Measurements from ENCODE around the gene STIM1. TPM values are rescaled to one million over a fixed set of nuclear protein-coding genes. Genes with fewer than 3 reads are reported as not detected.
"Not testable (repeated sequence)": the region's sequence is repeated elsewhere in the genome, so short reads cannot be mapped to it uniquely, and the experiment has no call there.

Gene STIM1
- total RNA-seq, 1 experiment from 2014 or later: 18.0 TPM

DNA sequence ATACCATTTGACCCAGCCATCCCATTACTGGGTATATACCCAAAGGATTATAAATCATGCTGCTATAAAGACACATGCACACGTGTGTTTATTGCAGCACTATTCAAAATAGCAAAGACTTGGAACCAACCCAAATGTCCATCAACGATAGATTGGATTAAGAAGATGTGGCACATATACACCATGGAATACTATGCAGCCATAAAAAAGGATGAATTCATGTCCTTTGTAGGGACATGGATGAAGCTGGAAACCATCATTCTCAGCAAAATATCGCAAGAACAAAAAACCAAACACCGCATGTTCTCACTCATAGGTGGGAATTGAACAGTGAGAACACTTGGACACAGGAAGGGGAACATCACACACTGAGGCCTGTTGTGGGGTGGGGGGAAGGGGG, 197.7 kb downstream of the STIM1 start:
- H3K9me3 Mint-ChIP-seq: peaks cover 12% of the 10 kb centered on the region
- H3K4me1 Mint-ChIP-seq; H3K36me3 Mint-ChIP-seq; DNase-seq (ENCODE audit: low spot score); POLR2A ChIA-PET; ATAC-seq; H3K27me3 Mint-ChIP-seq (ENCODE audit: low read depth); H3K27ac Mint-ChIP-seq; H3K4me3 Mint-ChIP-seq; CTCF ChIA-PET: not testable (repeated sequence)

DNA sequence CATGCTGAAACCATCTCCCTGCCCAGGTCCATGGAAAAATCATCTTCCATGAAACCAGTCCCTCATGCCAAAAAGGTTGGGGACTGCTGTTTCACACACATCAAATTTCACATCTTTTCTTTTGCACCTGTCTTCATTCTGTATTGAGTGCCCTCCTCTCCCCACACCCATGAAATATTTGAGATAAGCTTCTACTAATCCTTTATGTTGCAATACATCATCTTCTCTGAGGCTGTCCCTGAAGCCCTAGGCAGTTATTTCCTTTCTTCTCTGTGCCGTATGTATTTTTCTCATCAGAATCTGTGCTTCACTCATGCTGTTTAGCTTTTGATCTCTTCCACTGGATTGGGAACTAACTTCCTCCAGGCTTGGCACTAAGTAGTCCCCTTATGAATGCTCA, 199.2 kb downstream of the STIM1 start:
- no peaks in the 10 kb centered on the region for H3K4me1 Mint-ChIP-seq
- no peaks in the 10 kb centered on the region for H3K27me3 Mint-ChIP-seq (ENCODE audit: low read depth)
- POLR2A ChIA-PET: no interaction called here
- DNase-seq (ENCODE audit: low spot score): no peak
- no peak for TF ChIP-seq TEAD1 (CRISPR knock-in tag; IDR thresholded peaks at IDR 0.05)
- no peak for TF ChIP-seq PRDM15 (CRISPR knock-in tag; IDR thresholded peaks at IDR 0.05)
- TF ChIP-seq ERG (CRISPR knock-in tag; IDR thresholded peaks at IDR 0.05): no peak
- TF ChIP-seq ESRRA (CRISPR knock-in tag; IDR thresholded peaks at IDR 0.05; ENCODE audit: borderline replicate concordance): no peak
- no peak for TF ChIP-seq ZNF232 (CRISPR knock-in tag; IDR thresholded peaks at IDR 0.05)
- TF ChIP-seq ZNF416 (CRISPR knock-in tag; IDR thresholded peaks at IDR 0.05): no peak
- no peak for TF ChIP-seq ARID4B (CRISPR knock-in tag; IDR thresholded peaks at IDR 0.05; ENCODE audit: borderline replicate concordance)
- TF ChIP-seq, protein P1, sequence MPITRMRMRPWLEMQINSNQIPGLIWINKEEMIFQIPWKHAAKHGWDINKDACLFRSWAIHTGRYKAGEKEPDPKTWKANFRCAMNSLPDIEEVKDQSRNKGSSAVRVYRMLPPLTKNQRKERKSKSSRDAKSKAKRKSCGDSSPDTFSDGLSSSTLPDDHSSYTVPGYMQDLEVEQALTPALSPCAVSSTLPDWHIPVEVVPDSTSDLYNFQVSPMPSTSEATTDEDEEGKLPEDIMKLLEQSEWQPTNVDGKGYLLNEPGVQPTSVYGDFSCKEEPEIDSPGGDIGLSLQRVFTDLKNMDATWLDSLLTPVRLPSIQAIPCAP (CRISPR knock-in tag; IDR thresholded peaks at IDR 0.05): no peak
- TF ChIP-seq SOX15 (CRISPR knock-in tag; IDR thresholded peaks at IDR 0.05): no peak
- TF ChIP-seq, protein P2, sequence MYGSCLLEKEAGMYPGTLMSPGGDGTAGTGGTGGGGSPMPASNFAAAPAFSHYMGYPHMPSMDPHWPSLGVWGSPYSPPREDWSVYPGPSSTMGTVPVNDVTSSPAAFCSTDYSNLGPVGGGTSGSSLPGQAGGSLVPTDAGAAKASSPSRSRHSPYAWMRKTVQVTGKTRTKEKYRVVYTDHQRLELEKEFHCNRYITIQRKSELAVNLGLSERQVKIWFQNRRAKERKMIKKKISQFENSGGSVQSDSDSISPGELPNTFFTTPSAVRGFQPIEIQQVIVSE (CRISPR knock-in tag; IDR thresholded peaks at IDR 0.05; ENCODE audit: borderline replicate concordance): no peak
- no peak for TF ChIP-seq ETV6 (CRISPR knock-in tag; IDR thresholded peaks at IDR 0.05)
- TF ChIP-seq CREB1 (CRISPR knock-in tag; IDR thresholded peaks at IDR 0.05): no peak
- no peak for TF ChIP-seq NR1H2 (CRISPR knock-in tag; IDR thresholded peaks at IDR 0.05)
- 0 out of 2 replicates have a peak, but pooled peaks cover 3% of the 10 kb centered on the region for H3K36me3 Mint-ChIP-seq
- CTCF ChIA-PET: interaction anchor here (0.7 to 2.4 kb wide), 2 partner anchors 18 to 205 kb away, joined by 4 to 7 read pairs; no protein-coding TSS in a partner anchor
- no peak for ATAC-seq
- H3K27ac Mint-ChIP-seq: no peak overlapping the region
- H3K4me3 Mint-ChIP-seq: no peak overlapping the region
- H3K9me3 Mint-ChIP-seq: peaks cover 12% of the 10 kb centered on the region

All from WTC11 (cell line).